Stimulated activated CD8-positive, alpha-beta memory T cell treated with anti-CD3 and anti-CD28 coated beads, Interleukin-15, amount 100 ng/mL, for 48 hours (primary cell): ENCODE data around the gene NUMA1.

Experiments
- DNase-seq, 2 donors: peaks; one replicate each; pipeline ENCODE4 v3.0.0-alpha.2; 2020; ENCODE audit warnings: low read depth in 2 of 2

Gene NUMA1

GRCh38 chr11:72067676-72068075 lies 12.7 kb downstream of the NUMA1 start:
- no peak for DNase-seq

- DNase-seq: no peak
Observed at GRCh38 chr11:72067266-72067665, 13.1 kb downstream of the NUMA1 start.

GRCh38 chr11:72066855-72067254 lies 13.5 kb downstream of the NUMA1 start:
- no peak for DNase-seq

GRCh38 chr11:72061739-72062396 lies 18.5 kb downstream of the NUMA1 start:
- DNase-seq: no peak

- no peak for DNase-seq
Observed at GRCh38 chr11:72058416-72059034, 21.8 kb downstream of the NUMA1 start.

GRCh38 chr11:72048766-72049460 lies 31.4 kb downstream of the NUMA1 start:
- DNase-seq: no peak

- DNase-seq: no peak
Observed at GRCh38 chr11:72045849-72046248, 34.5 kb downstream of the NUMA1 start.

- no peak for DNase-seq
Observed at GRCh38 chr11:72042064-72042745, 38.1 kb downstream of the NUMA1 start.

- DNase-seq: no peak
Observed at GRCh38 chr11:72041364-72042063, 38.8 kb downstream of the NUMA1 start.

- DNase-seq: peak; percentile 32 to 34
Observed at GRCh38 chr11:72040491-72041363, 39.6 kb downstream of the NUMA1 start.

- DNase-seq: no peak
Observed at GRCh38 chr11:72039856-72040401, 40.4 kb downstream of the NUMA1 start.

GRCh38 chr11:72039031-72039855 lies 41.1 kb downstream of the NUMA1 start:
- DNase-seq: no peak

- no peak for DNase-seq
Observed at GRCh38 chr11:72038491-72038890, 41.9 kb downstream of the NUMA1 start.

- no peak for DNase-seq
Observed at GRCh38 chr11:72037554-72038311, 42.6 kb downstream of the NUMA1 start.

GRCh38 chr11:72036687-72037086 lies 43.7 kb downstream of the NUMA1 start:
- no peak for DNase-seq

GRCh38 chr11:72030472-72031045 lies 49.8 kb downstream of the NUMA1 start:
- DNase-seq: no peak

- DNase-seq: no peak
Observed at GRCh38 chr11:72026090-72026489, 54.3 kb downstream of the NUMA1 start.

- DNase-seq: no peak
Observed at GRCh38 chr11:72024069-72024754, 56.1 kb downstream of the NUMA1 start.
